GM23248 (cell line): ENCODE data around the gene HAT1. TPM values are rescaled to one million over a fixed set of nuclear protein-coding genes. Genes with fewer than 3 reads are reported as not detected.

Source experiments
- DNase-seq: peaks from one replicate; pipeline ENCODE4 v3.0.0-alpha.2; 2015
- H2AFZ ChIP-seq: fragments of 200-600 bp; sonication (generic); 2 replicates; pipeline ENCODE4 v1.6.1; 2016; ENCODE audit warnings: antibody characterized with exemption
- H3F3A ChIP-seq: fragments of 200-600 bp; sonication (generic); 2 replicates; pipeline ENCODE4 v1.6.1; 2016; ENCODE audit warnings: mild to moderate bottlenecking, antibody characterized with exemption, mixed run types; ENCODE audit not compliant: insufficient read depth
- H3K27ac ChIP-seq: fragments of 200-600 bp; sonication (generic); 2 replicates; pipeline ENCODE4 v1.5.1; 2016; ENCODE audit warnings: mild to moderate bottlenecking
- H3K27me3 ChIP-seq: fragments of 200-600 bp; sonication (generic); replicated peaks from 2 replicates; pipeline ENCODE4 v1.6.1; 2016; ENCODE audit warnings: mild to moderate bottlenecking; ENCODE audit not compliant: insufficient read depth
- H3K36me3 ChIP-seq: fragments of 200-600 bp; sonication (generic); 2 replicates; pipeline ENCODE4 v1.6.1; 2016; ENCODE audit warnings: low read depth, mild to moderate bottlenecking
- H3K4me1 ChIP-seq: fragments of 200-600 bp; sonication (generic); 2 replicates; pipeline ENCODE4 v1.6.1; 2016; ENCODE audit warnings: mild to moderate bottlenecking; ENCODE audit not compliant: insufficient read depth
- H3K4me2 ChIP-seq: fragments of 200-600 bp; sonication (generic); one replicate; pipeline ENCODE4 v1.6.1; 2016; ENCODE audit warnings: mild to moderate bottlenecking; ENCODE audit not compliant: unreplicated experiment
- H3K4me3 ChIP-seq: fragments of 200-600 bp; sonication (generic); 2 replicates; pipeline ENCODE4 v1.5.1; 2016; ENCODE audit warnings: mild to moderate bottlenecking
- H3K79me2 ChIP-seq: fragments of 200-600 bp; sonication (generic); 2 replicates; pipeline ENCODE4 v1.6.1; 2016; ENCODE audit warnings: mild to moderate bottlenecking; ENCODE audit not compliant: insufficient read depth
- H3K9ac ChIP-seq: fragments of 200-600 bp; sonication (generic); 2 replicates; pipeline ENCODE4 v1.6.1; 2016; ENCODE audit warnings: mild to moderate bottlenecking
- H3K9me2 ChIP-seq: fragments of 200-600 bp; sonication (generic); 2 replicates; pipeline ENCODE4 v1.6.1; 2016; ENCODE audit warnings: mixed run types, mild to moderate bottlenecking, moderate library complexity; ENCODE audit not compliant: insufficient read depth
- H3K9me3 ChIP-seq: fragments of 200-600 bp; sonication (generic); one replicate; pipeline ENCODE4 v1.6.1; 2017; ENCODE audit warnings: low read depth
- H4K20me1 ChIP-seq: fragments of 200-600 bp; sonication (generic); 2 replicates; pipeline ENCODE4 v1.6.0; 2016; ENCODE audit not compliant: insufficient read depth
- EZH2 ChIP-seq: fragments of 200-600 bp; sonication (generic); IDR thresholded peaks from 2 replicates; pipeline ENCODE4 v1.6.1; 2018; ENCODE audit warnings: antibody characterized with exemption, mild to moderate bottlenecking; ENCODE audit not compliant: insufficient read depth, poor library complexity, severe bottlenecking
- EZH2phosphoT487 ChIP-seq: fragments of 200-600 bp; sonication (generic); IDR thresholded peaks from 2 replicates; pipeline ENCODE4 v1.6.1; 2018; ENCODE audit warnings: antibody characterized with exemption, moderate library complexity, mild to moderate bottlenecking, low read depth; ENCODE audit not compliant: insufficient read depth
- WGBS, 2 experiments: methylation state at CpG; one replicate each; pipeline ENCODE4 v1.1.6; 2015 to 2017; ENCODE audit warnings: low lambda C conversion rate in 2 of 2, low coverage in 1 of 2; ENCODE audit errors: missing lambda C conversion rate in 2 of 2; 5-methylcytosine and 5-hydroxymethylcytosine counted together
- in situ Hi-C: fragments of 300-500 bp; cut with MboI; formaldehyde crosslinking; loops from 2 replicates; pipeline ENCODE4 v1.15.0; 2020
- polyA plus RNA-seq: library from polyadenylated mRNA; unstranded; fragments of >200 nt; fragmentation: Nextera tagmentation; extraction: Ambion mirVana; gene quantifications from 2 replicates; pipeline ENCODE4 v1.2.1, GENCODE V29; 2016
- total RNA-seq: library from RNA; depleted of rRNA; stranded (reverse); fragments of >200 nt; shearing (Covaris generic); gene quantifications from 2 replicates; pipeline ENCODE4 v1.2.3, GENCODE V29; 2014

The HAT1 gene
- total and polyA plus RNA-seq, 2 experiments from 2014 or later, result 56.6 to 96.2 TPM

GRCh38 chr2:171921970-171922229 is 361 bp upstream of the HAT1 start:
- H3K79me2 ChIP-seq, result peaks cover 42% of the 10 kb centered on the region
- 0 out of 2 replicates have a peak, but pooled peaks cover 4% of the 10 kb centered on the region for H3K36me3 ChIP-seq
- H4K20me1 ChIP-seq, result no peaks in the 10 kb centered on the region
- in situ Hi-C loops, result no loop called here
- no peaks in the 10 kb centered on the region for H3K27me3 ChIP-seq
- H2AFZ ChIP-seq, result peak overlapping the region; percentile 97
- peak overlapping the region; percentile 81 for H3K4me2 ChIP-seq
- DNase-seq, result no peak
- H3F3A ChIP-seq, result peaks cover 24% of the 10 kb centered on the region
- no peaks in the 10 kb centered on the region for H3K9me3 ChIP-seq
- H3K9ac ChIP-seq, result peak overlapping the region; percentile 95
- TF ChIP-seq EZH2 (no peak), EZH2phosphoT487 (no peak)
- H3K27ac ChIP-seq, result peak overlapping the region; percentile 94
- no peaks in the 10 kb centered on the region for H3K9me2 ChIP-seq
- 9 to 16% methylated on average over 5 of the region's 5 CpGs for WGBS, 2 experiments
- H3K4me3 ChIP-seq, result peak overlapping the region; percentile 88
- H3K4me1 ChIP-seq, result peaks cover 17% of the 10 kb centered on the region

- Histone ChIP-seq H3K9ac (peak overlapping the region; percentile 95), H3K9me2 (no peaks in the 10 kb centered on the region), H3K36me3 (0 out of 2 replicates have a peak, but pooled peaks cover 11% of the 10 kb centered on the region), H2AFZ (peak overlapping the region; percentile 97), H3K27me3 (no peaks in the 10 kb centered on the region), H3K79me2 (peaks cover 55% of the 10 kb centered on the region), H3K4me2 (peak overlapping the region; percentile 91), H3K27ac (peak overlapping the region; percentile 94), H3K4me1 (peaks cover 17% of the 10 kb centered on the region), H4K20me1 (no peaks in the 10 kb centered on the region), H3K9me3 (no peaks in the 10 kb centered on the region), H3F3A (peaks cover 24% of the 10 kb centered on the region), H3K4me3 (peak overlapping the region; percentile 88)
- 1 to 3% methylated on average over 13 of the region's 13 CpGs for whole genome bisulfite sequencing, 2 experiments
- no peak for TF ChIP-seq EZH2
- TF ChIP-seq EZH2phosphoT487, result no peak
- in situ Hi-C loops, result no loop called here
- peak; percentile 71 for DNase-seq
Observed at GRCh38 chr2:171923206-171923605, 945 bp downstream of the HAT1 start.

- Histone ChIP-seq H3K9me3 (no peaks in the 10 kb centered on the region), H3K4me1 (peaks cover 17% of the 10 kb centered on the region), H3K4me2 (peak overlapping the region; percentile 91), H3K4me3 (peak overlapping the region; percentile 88; the same call in 1 of the 2 replicates), H3K27ac (peak overlapping the region; percentile 94), H2AFZ (no peak overlapping the region), H3K9me2 (no peaks in the 10 kb centered on the region), H3K36me3 (0 out of 2 replicates have a peak, but pooled peaks cover 11% of the 10 kb centered on the region), H3K9ac (peak overlapping the region; percentile 95), H4K20me1 (no peaks in the 10 kb centered on the region), H3F3A (peaks cover 24% of the 10 kb centered on the region), H3K79me2 (peaks cover 67% of the 10 kb centered on the region), H3K27me3 (no peaks in the 10 kb centered on the region)
- DNase-seq, result no peak
- in situ Hi-C loops, result no loop called here
- 93 to 96% methylated on average over 17 of the region's 17 CpGs for whole genome bisulfite sequencing, 2 experiments
- TF ChIP-seq EZH2 (no peak), EZH2phosphoT487 (no peak)
Observed at GRCh38 chr2:171924170-171924942, 2.1 kb downstream of the HAT1 start.

- no peak for DNase-seq
- Histone ChIP-seq H3K79me2 (peaks cover 100% of the 10 kb centered on the region), H3K9me2 (no peaks in the 10 kb centered on the region), H3K36me3 (peaks cover 11% of the 10 kb centered on the region; the same call in 1 of the 2 replicates), H3K27ac (no peak overlapping the region), H3F3A (no peaks in the 10 kb centered on the region), H4K20me1 (no peaks in the 10 kb centered on the region), H3K4me3 (no peak overlapping the region), H3K27me3 (no peaks in the 10 kb centered on the region), H3K4me2 (no peak overlapping the region), H3K4me1 (no peaks in the 10 kb centered on the region), H3K9me3 (no peaks in the 10 kb centered on the region), H2AFZ (no peak overlapping the region), H3K9ac (no peak overlapping the region)
- 97 to 100% methylated on average over 4 of the region's 4 CpGs for WGBS, 2 experiments
- TF ChIP-seq EZH2, result no peak
- TF ChIP-seq EZH2phosphoT487, result no peak
- in situ Hi-C loops, result no loop called here
Observed at GRCh38 chr2:171930385-171930784, 8.1 kb downstream of the HAT1 start.
